Measurements from ENCODE around the gene TRMT11.

Gene TRMT11

DNA sequence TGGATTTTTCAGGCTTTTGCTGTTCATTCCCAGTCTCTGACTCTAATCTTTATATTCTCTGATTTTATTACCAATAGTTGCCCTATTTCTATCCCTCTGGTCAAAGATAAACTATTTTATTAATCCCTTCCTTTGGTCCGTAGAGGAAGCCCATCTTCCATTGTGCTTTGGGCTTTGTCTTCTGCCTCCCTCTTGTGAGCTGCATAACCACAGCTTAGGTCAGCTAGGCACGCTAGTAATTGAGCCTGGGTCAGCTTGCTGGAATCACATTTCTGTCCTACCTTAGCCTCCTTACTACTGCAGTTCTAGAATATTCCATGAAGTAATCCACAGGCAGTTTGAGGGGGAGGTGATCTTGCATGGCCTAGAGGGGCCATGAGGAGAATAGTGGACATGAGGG, 49.4 kb downstream of the TRMT11 start:
- no peak for TF ChIP-seq TAF1 (IDR thresholded peaks at IDR 0.05; ENCODE audit: borderline replicate concordance, insufficient read depth, low read length)
- TF ChIP-seq POLR2AphosphoS5 (IDR thresholded peaks at IDR 0.05; ENCODE audit: low read depth, low read length), result no peak

DNA sequence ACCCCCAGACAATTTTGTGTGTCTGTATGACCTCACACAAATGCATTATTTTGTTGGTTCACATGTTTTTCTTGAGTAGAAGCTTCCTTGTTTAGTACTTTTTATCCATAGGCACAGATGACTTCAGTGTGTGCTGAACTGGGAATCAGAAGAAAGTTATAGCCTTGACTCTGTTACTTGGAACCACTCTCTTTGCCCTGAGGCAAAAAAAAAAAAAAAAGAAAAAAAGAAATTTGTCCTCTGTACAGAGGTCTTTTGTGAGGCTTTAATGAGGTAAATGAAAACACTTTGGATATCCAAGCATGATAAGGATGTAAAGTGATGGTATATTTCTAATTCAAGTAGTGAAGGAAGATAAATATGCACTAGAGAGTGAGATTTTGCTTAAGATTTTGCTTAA, 51.9 kb downstream of the TRMT11 start:
- no peak for TF ChIP-seq SIN3A (IDR thresholded peaks at IDR 0.05; ENCODE audit: borderline replicate concordance, insufficient read depth, low read length)
- TF ChIP-seq TAF1 (IDR thresholded peaks at IDR 0.05; ENCODE audit: borderline replicate concordance, insufficient read depth, low read length), result no peak
- TF ChIP-seq, protein P1, sequence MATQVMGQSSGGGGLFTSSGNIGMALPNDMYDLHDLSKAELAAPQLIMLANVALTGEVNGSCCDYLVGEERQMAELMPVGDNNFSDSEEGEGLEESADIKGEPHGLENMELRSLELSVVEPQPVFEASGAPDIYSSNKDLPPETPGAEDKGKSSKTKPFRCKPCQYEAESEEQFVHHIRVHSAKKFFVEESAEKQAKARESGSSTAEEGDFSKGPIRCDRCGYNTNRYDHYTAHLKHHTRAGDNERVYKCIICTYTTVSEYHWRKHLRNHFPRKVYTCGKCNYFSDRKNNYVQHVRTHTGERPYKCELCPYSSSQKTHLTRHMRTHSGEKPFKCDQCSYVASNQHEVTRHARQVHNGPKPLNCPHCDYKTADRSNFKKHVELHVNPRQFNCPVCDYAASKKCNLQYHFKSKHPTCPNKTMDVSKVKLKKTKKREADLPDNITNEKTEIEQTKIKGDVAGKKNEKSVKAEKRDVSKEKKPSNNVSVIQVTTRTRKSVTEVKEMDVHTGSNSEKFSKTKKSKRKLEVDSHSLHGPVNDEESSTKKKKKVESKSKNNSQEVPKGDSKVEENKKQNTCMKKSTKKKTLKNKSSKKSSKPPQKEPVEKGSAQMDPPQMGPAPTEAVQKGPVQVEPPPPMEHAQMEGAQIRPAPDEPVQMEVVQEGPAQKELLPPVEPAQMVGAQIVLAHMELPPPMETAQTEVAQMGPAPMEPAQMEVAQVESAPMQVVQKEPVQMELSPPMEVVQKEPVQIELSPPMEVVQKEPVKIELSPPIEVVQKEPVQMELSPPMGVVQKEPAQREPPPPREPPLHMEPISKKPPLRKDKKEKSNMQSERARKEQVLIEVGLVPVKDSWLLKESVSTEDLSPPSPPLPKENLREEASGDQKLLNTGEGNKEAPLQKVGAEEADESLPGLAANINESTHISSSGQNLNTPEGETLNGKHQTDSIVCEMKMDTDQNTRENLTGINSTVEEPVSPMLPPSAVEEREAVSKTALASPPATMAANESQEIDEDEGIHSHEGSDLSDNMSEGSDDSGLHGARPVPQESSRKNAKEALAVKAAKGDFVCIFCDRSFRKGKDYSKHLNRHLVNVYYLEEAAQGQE (IDR thresholded peaks at IDR 0.05; ENCODE audit: insufficient read depth in 1 of 2, low read depth in 2 of 2, low read length in 2 of 2), result no peak
- TF ChIP-seq FOXP2 (optimal IDR thresholded peaks at IDR 0.05; ENCODE audit: borderline replicate concordance, extremely low read depth, extremely low read length, insufficient read depth), result no peak
- no peak for TF ChIP-seq POLR2AphosphoS5 (IDR thresholded peaks at IDR 0.05; ENCODE audit: low read depth, low read length)

DNA sequence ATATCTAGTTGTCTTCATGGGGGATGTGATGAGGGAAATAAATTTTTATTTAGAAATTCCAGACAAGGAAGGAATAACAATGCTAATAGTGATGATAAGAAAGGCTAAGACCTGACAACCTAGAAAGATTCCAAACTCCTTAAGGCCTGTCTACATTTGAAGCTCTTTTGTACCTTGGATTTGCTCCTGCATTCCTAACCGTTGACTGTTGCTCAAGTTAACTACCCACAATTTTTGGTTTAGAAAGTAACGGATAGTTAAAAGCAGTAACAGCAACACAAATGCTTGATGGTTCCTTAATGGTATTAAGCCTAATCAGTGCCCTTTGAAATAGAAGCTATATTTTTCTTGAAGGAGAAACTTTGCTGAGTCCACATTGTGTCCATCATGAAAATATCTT, 52.9 kb downstream of the TRMT11 start:
- TF ChIP-seq FOXP2 (optimal IDR thresholded peaks at IDR 0.05; ENCODE audit: borderline replicate concordance, extremely low read depth, extremely low read length, insufficient read depth) (no peak), TAF1 (IDR thresholded peaks at IDR 0.05; ENCODE audit: borderline replicate concordance, insufficient read depth, low read length) (no peak), POLR2AphosphoS5 (IDR thresholded peaks at IDR 0.05; ENCODE audit: low read depth, low read length) (no peak), SIN3A (IDR thresholded peaks at IDR 0.05; ENCODE audit: borderline replicate concordance, insufficient read depth, low read length) (no peak)
- TF ChIP-seq, protein P1 (IDR thresholded peaks at IDR 0.05; ENCODE audit: insufficient read depth in 1 of 2, low read depth in 2 of 2, low read length in 2 of 2), result no peak

DNA sequence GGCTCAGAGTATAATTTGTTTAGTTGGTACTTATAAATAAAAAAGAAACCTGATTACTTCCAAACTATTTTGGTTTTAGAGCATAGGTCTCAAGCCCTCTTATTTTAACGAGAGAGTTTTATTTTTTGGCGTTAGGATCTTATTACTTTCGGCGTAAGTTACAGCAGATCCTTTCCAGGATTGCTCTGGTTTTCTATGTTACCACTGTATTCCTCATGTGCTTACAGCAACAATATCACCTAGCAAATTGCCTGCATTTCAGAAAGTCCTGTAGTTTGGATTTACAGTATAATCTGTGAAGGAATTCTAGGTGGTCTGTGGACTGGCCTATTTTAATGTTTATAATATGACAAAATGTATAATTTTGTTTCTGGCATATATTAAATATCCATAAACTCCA, 54.1 kb downstream of the TRMT11 start:
- TF ChIP-seq POLR2AphosphoS5 (IDR thresholded peaks at IDR 0.05; ENCODE audit: low read depth, low read length), result no peak
- no peak for TF ChIP-seq TAF1 (IDR thresholded peaks at IDR 0.05; ENCODE audit: borderline replicate concordance, insufficient read depth, low read length)
- TF ChIP-seq FOXP2 (optimal IDR thresholded peaks at IDR 0.05; ENCODE audit: borderline replicate concordance, extremely low read depth, extremely low read length, insufficient read depth), result no peak
- no peak for TF ChIP-seq SIN3A (IDR thresholded peaks at IDR 0.05; ENCODE audit: borderline replicate concordance, insufficient read depth, low read length)
- TF ChIP-seq, protein P1 (IDR thresholded peaks at IDR 0.05; ENCODE audit: insufficient read depth in 1 of 2, low read depth in 2 of 2, low read length in 2 of 2), result no peak

DNA sequence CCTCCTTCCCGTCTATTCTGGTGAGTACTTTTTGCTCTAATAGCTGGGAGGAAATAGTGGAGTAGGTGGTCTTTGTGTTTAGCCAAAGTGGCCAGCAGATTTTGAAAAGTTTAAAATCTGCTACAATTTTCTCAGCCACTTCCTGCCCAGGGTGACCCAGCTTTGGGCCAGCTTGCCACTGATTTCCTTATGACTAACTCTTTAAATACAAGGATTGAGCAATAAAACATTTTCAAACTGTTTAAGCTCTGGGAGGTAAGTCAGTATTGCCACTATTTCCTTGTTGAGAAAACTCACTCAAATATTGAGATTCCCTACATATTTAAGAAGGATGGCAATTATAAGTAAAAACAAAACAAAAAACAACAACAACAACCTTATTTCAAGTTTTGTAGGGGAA, 54.5 kb downstream of the TRMT11 start:
- TF ChIP-seq SIN3A (IDR thresholded peaks at IDR 0.05; ENCODE audit: borderline replicate concordance, insufficient read depth, low read length) (no peak), FOXP2 (optimal IDR thresholded peaks at IDR 0.05; ENCODE audit: borderline replicate concordance, extremely low read depth, extremely low read length, insufficient read depth) (no peak)

DNA sequence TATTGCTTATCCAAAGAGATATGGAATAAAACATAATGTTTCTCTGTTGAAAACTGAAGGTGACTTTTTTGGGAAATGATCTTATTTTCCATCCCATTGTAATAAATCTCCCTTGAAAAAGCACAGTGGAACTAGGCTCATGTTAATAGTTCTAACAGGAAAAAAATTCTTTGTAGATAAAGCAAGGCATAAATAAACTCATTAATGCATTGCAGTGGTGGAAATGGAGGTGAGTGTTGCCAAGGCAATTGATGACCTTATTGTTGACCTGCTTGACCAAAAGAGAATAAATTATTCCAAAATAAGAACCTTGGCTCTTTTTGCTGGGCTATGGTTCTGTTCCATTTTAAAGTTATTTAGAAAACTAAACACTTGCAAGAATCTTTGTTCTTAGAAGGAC, 55.2 kb downstream of the TRMT11 start:
- no peak for TF ChIP-seq FOXP2 (optimal IDR thresholded peaks at IDR 0.05; ENCODE audit: borderline replicate concordance, extremely low read depth, extremely low read length, insufficient read depth)
- TF ChIP-seq, protein P1 (IDR thresholded peaks at IDR 0.05; ENCODE audit: insufficient read depth in 1 of 2, low read depth in 2 of 2, low read length in 2 of 2), result no peak
- TF ChIP-seq SIN3A (IDR thresholded peaks at IDR 0.05; ENCODE audit: borderline replicate concordance, insufficient read depth, low read length), result no peak
- no peak for TF ChIP-seq POLR2AphosphoS5 (IDR thresholded peaks at IDR 0.05; ENCODE audit: low read depth, low read length)
- no peak for TF ChIP-seq TAF1 (IDR thresholded peaks at IDR 0.05; ENCODE audit: borderline replicate concordance, insufficient read depth, low read length)
